HG02610 (cell line): ENCODE data around the gene TRIM6.
"Not testable (repeated sequence)": the region's sequence is repeated elsewhere in the genome, so short reads cannot be mapped to it uniquely, and the experiment has no call there.

Source experiments
- ATAC-seq: cut with Tn5 transposase; IDR thresholded peaks from one replicate; pipeline ENCODE4 v1.9.1; 2021; ENCODE audit warnings: mild to moderate bottlenecking, moderate library complexity; ENCODE audit not compliant: unreplicated experiment

TRIM6 gene

DNA sequence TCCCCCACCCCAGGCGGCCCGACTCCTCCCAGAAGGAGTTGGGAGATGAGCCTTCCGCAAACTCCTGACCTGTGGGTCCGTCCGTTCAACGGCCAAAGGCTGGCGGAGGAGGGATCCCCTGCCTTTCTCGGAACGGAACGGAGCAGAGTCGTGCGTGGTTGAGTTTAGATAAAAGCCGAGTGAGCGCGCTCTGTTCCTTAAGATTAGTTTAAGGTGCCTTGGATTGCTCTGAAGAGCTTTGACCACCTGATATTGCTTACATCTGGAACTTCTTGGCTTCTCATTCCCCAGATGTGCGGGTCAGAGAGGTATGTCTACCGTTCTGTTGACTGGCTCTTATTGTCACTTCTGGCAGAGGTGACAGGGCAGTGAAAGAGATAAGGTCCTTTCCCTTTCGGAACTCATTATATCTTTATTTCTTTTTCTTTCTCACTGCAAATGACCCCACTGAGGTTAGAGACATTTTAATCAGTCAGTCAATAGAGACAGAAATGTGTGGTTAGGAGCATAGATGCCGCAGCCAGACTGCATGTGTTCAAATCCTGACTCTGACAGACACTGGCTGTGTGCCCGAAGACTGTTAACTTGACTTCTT lies at the start of gene TRIM6:
Gene TRIM6 (plus strand): TSS at position 31 of the 595 bp plus-strand sequence. CDS start 261 bp downstream, at position 292.
- peak; percentile 32 for ATAC-seq

DNA sequence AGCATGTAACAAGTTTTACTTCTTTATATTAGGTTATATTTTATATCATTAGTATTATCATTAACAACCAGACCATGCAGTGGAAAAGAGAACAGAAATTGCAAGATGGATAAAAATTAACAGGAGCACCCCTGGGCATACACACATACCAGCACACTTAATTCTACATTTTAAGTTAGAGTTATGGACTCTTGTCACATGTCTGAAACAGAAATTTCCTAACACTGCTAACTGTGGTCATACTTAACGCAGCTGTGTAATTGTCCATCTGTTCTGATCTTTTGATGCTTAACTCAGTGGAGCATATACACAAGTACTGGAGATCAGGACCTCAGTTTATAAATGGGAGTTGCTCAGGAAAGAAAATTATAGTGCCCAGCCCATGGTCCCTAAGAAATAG lies 48.5 kb upstream of the TRIM6 start:
- ATAC-seq, result no peak

DNA sequence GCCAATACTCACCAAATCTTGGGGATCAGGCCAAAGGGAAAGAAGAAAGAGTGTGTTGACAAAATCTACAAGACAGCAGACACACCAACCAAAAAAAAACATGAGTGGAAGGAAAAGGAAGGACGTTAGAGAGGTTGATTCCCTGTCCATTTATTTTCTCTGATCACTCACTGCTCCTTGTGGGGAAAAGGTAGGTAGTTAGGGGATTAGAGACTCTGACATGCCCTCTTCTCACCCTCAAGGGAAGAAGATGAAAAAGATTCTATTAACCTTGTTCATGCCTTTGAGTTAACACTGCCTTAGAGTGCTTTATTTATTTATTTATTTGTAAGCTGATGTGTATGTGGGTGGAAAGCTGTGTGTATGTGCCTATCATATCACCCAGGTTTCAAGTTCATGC lies 48.0 kb upstream of the TRIM6 start, which contains the start of gene OR52H1:
Gene OR52H1 (minus strand): TSS at position 101 of the 400 bp plus-strand sequence. CDS start 3,035 bp downstream, outside the sequence.
- ATAC-seq, result no peak

GRCh38 chr11:5550440-5551095 lies 45.9 kb upstream of the TRIM6 start:
- peak; percentile 87 for ATAC-seq

DNA sequence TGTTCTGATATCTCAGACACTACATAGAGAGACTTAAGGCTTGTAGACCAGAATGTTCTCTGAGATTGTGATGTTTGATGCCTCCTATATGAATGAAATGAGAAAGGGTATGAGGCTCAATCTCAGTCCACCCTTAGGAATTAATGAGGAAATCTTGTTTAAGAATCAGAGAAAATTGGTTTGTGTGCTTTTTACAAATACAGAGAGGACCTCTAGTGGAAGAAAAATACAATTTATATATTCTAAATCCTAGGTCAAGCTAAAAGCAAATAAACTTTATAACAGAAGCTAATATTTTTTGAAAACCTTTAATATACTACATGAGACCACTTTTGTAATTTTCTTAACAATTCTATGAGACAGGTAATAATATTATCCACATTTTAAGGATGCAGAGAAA lies 43.1 kb upstream of the TRIM6 start:
- ATAC-seq, result no peak

DNA sequence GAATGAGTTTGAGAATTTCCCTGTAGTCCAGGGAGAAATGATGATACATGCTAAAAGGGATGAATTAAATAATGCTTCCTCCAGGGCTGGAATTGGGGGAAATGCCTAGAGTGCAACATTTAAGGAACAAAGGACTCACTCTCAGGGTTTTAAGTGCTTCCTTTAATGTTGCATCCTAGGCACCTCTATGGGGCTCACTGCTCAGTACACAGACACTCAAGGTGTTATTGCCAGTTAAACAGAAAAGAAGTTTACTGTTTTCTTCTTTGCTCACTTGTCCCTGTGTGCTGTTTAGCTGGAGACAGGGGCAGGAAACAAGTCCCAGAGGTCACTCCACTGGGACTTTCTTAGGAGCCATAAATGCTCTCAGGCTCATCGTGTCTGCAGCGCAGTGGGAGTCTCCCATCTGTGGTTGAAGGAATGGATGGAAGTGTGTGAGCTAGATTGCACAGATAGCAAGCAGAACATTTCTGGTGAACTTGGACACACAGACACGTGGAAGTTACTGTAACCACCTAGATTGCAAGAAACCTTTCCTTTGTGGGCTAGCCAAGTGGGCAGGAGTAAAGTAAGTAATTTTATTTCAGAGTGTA lies 39.7 kb upstream of the TRIM6 start:
- ATAC-seq, result no peak

- ATAC-seq, result no peak
Measured at GRCh38 chr11:5557751-5558150, 38.7 kb upstream of the TRIM6 start.

DNA sequence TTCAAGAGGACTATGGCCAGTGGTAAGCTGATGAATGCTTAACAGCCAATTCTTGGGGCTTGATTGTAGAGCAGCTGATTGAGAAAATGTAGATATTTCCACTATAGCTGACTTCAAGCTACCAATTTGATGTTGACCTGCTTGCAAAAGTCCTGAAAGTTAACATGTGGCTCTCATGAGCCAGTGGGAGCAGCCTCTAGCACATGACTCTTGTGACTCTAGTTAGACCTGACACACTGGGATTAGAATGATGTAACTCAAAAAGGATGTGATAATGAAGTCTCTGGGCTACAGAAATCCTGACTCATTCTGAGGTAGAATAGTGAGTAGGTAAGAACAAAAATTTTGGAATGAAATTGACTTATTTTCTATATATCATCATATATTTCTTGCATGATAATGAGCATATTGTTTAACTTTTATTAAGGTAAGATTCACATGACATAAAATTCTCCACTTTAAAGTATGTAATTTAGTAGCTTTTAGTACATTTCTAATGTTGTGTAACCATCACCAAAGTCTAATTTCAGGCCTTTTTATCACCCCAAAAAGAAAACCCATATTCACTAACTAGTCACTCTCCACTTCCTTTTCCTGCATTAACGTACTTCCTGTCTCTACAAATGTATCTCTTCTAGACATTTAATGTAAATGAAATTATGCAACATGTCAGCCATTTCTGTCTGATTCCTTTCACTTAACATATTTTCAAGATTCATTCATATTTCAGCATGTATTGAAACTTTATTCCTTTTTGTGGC lies 32.0 kb upstream of the TRIM6 start:
- ATAC-seq, result no peak

- ATAC-seq, result no peak
Measured at GRCh38 chr11:5574654-5575053, 21.8 kb upstream of the TRIM6 start.

- no peak for ATAC-seq
Measured at GRCh38 chr11:5575152-5575551, 21.3 kb upstream of the TRIM6 start.

GRCh38 chr11:5577101-5577500 lies 19.3 kb upstream of the TRIM6 start:
- ATAC-seq, result no peak

DNA sequence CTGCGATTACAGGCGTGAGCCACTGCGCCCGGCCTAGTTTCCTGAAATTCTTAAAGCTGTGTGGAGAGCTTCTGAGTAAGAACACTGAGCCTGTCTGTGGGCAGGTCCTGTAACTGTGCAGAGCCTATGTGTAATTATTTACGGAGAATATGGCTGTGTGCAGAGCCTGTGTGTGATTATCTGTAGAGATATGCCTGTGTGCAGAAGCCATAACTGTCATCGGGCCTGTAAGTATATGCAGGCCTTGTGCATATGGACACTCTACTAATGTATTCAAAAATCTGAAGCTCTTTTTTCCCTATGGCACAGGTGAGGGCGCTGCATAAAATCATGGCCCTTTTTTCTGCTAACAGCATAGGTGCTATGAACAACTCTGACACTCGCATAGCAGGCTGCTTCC lies 15.9 kb upstream of the TRIM6 start, which contains the start of gene OR52B6:
Gene OR52B6 (plus strand): TSS at position 301 of the 400 bp plus-strand sequence. CDS start 0 bp downstream, at position 301.
- no peak for ATAC-seq

GRCh38 chr11:5581014-5581413 lies 15.4 kb upstream of the TRIM6 start:
- ATAC-seq, result no peak

GRCh38 chr11:5584458-5584857 lies 12.0 kb upstream of the TRIM6 start:
- not testable (repeated sequence) for ATAC-seq

DNA sequence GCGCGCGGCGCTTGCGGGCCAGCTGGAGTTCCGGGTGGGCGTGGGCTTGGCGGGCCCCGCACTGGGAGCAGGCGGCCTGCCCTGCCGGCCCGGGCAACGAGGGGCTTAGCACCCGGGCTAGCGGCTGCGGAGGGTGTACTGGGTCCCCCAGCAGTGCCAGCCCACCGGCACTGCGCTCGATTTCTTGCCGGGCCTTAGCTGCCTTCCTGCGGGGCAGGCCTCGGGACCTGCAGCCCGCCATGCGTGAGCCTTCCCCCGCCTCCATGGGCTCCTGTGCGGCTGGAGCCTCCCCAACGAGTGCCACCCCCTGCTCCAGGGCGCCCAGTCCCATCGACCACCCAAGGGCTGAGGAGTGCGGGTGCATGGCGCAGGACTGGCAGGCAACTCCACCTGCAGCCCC lies 6.5 kb upstream of the TRIM6 start:
- not testable (repeated sequence) for ATAC-seq

DNA sequence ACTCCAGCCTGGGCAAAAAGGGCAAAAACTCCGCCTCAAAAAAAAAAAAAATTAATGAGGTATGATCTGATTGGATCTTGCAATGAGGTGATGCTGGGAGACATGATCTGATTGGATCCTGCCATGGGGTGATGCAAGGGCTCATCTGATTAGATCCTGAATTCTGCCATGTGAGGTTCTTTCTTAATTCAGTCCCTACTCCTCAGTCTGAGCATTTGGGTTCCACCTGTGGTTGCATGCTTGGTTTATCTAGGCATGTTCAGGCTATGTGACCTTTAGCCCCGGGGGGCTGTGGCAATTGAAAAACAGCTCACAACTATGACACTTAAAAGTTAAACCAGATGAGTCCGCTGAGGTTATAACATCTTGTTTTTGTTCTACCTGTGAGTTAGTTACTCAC lies 4.8 kb upstream of the TRIM6 start:
- no peak for ATAC-seq

GRCh38 chr11:5592615-5593014 lies 3.8 kb upstream of the TRIM6 start:
- ATAC-seq, result no peak

- ATAC-seq, result no peak
Measured at GRCh38 chr11:5593146-5593545, 3.3 kb upstream of the TRIM6 start.

DNA sequence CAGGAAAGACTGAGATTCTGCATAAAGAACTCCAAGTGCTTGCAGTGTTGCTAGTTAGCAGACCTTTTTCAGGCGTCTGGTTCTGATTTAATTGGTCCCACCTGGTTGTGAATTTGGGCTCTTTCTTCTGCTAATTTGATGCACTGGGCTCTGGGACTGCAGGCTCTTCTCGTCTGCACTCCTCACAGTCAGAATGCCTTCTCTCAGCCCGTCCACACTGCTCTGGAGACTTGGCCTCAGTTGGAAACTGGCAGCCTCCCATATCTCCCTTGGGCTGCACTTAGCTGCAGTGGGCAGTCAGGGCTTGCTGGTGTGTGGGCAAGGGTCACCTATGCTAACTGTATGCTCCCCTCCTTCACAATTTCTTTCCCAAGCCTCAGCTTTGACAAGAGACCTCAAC lies 1.5 kb downstream of the TRIM6 start:
- ATAC-seq, result no peak

GRCh38 chr11:5600374-5600851 lies 4.0 kb downstream of the TRIM6 start:
- ATAC-seq, result peak; percentile 92

DNA sequence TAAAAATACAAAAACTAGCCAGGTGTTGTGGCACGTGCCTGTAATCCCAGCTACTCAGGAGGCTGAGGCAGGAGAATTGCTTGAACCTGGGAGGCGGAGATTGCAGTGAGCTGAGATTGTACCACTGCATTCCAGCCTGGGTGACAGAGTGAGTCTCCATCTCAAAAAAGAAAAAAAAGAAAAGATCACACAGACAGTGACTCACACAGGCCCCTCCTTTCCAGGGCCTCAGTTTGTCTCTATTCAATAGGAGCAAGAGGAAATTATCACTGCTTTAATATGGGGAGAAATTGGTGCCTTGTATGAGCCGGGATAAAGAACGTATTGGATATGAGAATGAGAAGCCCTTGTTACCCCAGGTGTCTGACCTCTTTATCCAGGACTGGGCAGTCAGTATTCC lies 6.4 kb downstream of the TRIM6 start:
- ATAC-seq, result not testable (repeated sequence)
